DLD1 (cell line): Measurements from ENCODE around the gene STK11IP.

ENCODE experiments used
- in situ Hi-C: cut with HindIII; loops from 2 replicates; pipeline ENCODE4 v1.10.0; 2017; ENCODE audit warnings: low sequenced_read_pairs

STK11IP gene, protein sequence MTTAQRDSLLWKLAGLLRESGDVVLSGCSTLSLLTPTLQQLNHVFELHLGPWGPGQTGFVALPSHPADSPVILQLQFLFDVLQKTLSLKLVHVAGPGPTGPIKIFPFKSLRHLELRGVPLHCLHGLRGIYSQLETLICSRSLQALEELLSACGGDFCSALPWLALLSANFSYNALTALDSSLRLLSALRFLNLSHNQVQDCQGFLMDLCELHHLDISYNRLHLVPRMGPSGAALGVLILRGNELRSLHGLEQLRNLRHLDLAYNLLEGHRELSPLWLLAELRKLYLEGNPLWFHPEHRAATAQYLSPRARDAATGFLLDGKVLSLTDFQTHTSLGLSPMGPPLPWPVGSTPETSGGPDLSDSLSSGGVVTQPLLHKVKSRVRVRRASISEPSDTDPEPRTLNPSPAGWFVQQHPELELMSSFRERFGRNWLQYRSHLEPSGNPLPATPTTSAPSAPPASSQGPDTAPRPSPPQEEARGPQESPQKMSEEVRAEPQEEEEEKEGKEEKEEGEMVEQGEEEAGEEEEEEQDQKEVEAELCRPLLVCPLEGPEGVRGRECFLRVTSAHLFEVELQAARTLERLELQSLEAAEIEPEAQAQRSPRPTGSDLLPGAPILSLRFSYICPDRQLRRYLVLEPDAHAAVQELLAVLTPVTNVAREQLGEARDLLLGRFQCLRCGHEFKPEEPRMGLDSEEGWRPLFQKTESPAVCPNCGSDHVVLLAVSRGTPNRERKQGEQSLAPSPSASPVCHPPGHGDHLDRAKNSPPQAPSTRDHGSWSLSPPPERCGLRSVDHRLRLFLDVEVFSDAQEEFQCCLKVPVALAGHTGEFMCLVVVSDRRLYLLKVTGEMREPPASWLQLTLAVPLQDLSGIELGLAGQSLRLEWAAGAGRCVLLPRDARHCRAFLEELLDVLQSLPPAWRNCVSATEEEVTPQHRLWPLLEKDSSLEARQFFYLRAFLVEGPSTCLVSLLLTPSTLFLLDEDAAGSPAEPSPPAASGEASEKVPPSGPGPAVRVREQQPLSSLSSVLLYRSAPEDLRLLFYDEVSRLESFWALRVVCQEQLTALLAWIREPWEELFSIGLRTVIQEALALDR

DNA sequence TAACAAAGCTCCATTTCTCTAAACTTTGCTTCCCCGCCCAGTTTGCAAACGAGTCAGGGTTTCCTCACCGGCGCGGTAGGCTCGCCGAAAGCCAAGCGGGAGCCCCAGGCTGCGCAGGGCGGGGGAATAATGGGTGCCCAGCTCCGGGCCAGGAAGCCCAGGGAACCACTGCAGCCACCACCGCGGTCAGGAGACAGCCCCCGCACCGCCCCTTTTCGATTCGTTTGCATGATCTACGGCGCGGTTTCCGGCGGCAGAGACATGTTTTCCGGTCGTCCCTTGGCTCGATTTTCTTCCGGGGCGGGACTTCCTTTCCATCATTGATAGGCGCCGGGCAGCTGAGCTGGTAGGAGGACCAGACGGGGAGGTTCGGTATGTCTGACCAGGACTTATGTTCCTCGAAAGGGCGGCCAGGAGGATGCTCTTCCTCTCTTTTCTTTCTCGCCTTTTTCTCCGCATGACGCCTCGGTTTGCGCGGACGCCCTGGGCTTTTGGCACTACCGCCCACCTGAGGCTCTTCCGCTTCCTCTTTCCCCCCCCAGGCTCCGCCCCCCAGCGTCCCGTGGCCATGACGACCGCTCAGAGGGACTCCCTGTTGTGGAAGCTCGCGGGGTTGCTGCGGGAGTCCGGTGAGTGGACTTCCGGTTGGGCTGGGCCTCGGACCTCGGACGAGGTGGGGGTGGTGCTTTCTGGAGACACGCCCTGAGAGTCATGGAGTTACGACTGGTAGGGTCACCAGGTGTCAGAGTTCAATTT, at the start of gene STK11IP:
Gene STK11IP, plus strand, starts transcription at position 306 of the 756 bp plus-strand sequence. Its CDS starts 263 bp downstream, at position 569.
- in situ Hi-C loops: no loop called here

DNA sequence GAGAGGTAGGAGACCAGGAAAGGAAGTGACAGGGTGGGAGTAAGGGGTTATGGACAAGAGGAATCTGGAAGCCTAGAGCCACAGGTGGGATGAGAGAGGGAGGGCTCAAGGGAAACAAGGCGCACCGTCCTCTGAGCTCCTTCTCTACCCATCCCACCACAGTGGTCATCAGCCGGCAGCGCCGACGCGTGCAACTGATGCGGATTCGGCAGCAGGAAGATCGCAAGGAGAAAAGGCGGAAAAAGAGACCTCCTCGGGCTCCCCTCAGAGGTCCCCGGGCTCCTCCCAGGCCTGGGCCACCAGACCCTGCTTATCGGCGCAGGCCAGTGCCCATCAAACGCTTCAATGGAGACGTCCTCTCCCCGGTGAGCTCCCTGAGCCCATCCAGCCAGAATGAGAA, 48.7 kb upstream of the STK11IP start:
- in situ Hi-C loops: no loop called here

DNA sequence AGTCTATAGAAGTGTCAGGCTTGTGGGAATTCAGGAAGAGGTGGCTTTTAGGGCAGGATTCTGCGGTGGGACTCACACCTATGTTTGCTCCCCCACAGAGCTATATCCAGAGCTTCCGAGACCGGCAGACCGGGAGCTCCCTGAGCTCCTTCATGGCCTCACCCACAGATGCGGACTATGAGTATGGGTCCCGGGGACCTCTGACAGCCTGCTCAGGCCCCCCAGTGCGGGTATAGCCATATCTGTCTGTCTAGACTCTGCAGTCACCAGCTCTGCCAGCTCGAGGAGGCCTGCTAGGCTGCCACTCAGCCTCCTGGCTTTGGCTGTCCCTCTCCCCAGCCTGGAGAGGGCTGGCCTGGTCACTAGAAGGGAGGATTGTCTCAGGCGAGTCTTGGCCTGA, 48.0 kb upstream of the STK11IP start:
- in situ Hi-C loops: no loop called here

DNA sequence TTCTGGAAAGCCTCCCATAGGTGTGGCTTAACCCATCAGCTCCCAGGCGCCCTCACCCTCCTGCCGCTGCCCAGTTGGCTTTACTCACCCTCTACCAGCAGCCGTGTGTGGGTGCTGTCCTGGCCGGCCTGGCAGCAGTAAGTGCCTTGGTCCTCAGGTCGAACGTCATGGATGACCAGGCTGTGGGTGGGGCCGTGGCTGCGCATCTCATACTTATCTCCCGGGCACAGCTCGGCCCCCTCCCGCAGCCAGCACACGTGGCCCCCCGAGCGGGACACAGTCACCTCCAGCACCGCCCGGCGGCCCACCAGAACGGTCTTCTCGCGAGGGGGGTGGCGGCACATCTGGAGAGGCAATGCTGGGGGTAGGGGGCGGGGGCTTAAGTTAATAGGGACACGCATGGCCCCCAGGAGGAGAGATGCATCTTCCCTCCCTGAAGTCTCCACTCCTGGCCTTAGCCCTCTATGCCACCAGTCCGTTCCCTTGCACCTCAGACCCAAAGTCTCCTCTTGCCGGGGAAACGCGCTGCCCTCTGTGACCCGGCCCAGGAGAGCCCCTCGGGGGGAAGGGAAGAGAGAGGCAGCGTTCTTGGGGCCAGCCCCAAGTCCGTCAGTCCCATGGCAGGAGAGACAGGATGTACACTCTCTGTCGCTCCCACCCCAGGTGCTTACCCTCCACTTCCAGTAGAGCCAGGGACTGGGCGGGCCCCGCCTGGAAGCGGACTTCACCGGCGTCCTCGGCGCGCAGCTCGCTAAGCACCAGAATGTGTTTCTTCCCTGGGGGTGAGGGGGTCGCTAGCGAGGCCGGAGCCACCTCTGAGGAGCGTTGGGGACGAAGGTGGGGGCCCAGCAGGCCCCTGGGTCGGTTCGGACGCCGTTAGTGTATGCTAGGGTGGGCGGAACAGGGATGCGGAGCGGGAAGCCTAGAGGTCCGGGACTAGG, 45.9 kb upstream of the STK11IP start:
- in situ Hi-C loops: no loop called here

DNA sequence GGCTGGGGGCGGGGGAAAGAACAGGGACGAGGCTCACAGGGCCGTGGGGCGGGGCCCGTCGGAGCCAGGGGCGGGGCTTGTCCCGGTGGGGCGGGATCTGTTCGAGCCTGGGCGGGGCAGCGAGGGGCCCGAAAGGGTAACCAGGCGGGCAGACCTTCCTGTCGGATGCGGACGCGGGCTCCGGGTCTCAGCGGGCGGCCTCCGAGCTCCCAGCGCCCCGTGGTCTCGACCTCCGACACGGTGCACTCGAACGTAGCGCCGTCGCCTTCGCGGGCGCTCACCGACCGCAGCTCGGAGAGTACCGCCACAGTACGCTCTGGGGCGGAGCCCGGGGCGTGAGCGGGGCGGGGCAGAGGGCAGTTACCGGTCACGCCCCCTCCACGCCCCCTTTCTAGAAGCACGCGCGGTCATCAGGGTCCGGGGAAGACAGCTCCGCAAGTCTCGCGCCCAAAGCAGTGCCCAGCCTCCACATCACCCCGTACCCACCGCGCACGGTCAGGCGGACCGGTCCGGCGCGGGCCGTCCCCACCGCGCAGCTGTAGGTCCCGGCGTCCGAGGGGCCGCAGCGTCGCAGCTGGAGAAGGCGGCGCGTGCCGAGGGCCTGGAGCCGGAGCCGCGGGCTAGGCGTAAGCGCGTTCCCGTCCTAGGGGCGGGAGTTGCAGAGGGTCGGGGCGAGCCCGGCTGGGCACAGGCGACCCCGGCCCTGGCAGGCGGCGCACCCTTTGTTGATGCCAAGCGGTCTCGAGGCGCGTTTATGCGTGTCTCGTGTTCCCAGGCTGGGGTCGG, 45.1 kb upstream of the STK11IP start:
- in situ Hi-C loops: no loop called here

DNA sequence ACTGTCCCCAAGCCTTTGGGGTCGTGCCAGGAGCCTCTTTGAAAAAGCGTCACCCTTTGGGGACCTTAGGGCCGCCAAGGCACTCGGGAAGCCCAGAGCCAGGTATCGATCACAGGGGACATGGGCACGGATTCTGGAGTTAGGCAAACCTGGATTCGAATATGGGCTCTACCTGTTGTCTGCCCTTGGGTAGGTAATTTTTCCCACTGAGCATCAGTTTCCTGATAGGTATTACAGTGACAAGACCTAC, 44.6 kb upstream of the STK11IP start:
- in situ Hi-C loops: no loop called here

DNA sequence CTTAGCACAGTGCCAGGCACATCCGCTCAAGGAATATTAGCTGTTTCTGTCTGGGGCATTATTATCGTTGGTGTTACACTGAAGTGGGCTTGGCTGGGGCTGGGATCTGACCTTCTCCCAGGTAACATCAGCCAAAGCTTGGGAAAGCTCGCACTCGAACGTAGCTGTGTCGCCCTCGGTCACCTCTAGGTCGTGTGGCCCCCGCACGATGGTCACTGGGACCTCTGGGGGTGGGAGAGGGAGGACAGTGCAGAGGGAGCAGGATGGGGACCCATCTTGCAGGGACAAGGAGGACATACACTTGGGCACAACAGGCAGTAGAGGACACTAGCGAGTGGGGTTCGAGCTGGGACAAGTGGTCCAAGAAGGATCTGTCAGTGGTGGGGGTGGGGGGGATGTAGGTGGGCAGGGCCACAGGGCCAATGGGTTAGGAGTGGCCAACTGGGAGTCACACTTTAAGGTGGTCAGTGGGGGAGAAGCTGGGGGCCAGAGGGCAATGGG, 44.1 kb upstream of the STK11IP start:
- in situ Hi-C loops: no loop called here

DNA sequence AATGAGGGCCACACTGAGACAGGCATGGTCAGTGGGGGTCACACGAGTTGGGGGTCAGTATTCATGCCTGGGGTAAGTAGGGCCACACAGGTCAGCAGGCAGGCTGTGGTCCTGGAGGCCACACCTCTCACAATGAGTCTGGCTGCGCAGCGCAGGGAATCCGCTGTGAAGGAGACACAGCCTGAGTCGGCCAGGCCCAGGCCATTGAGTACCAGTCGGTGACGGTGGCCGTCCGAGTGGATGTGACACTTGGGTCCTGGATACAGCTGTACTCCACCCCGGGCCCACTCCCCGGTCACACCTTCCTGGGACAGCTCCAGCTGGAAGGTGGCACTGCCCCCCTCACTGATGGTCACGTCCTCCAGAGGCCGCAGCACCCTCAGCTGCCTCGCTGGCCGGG, 43.3 kb upstream of the STK11IP start:
- in situ Hi-C loops: no loop called here

DNA sequence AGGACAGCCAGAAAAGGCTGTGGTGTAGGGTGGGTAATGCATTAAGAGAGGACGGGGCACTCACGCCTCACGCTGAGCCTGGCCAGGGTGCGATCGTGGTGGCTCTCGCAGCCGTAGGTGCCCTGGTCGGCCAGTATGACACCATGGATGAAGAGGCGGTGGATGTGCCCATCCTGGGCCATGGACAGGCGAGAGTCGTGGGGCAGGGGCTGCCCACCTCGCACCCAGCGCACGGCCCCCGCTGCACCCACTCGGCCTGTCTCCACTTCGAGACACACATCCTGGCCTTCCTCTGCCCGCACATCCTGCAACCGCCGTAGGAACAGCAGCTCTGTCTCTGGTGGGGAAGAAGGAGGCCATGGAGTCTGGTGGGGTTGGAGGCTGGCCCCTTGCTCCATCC, 41.7 kb upstream of the STK11IP start:
- in situ Hi-C loops: no loop called here

DNA sequence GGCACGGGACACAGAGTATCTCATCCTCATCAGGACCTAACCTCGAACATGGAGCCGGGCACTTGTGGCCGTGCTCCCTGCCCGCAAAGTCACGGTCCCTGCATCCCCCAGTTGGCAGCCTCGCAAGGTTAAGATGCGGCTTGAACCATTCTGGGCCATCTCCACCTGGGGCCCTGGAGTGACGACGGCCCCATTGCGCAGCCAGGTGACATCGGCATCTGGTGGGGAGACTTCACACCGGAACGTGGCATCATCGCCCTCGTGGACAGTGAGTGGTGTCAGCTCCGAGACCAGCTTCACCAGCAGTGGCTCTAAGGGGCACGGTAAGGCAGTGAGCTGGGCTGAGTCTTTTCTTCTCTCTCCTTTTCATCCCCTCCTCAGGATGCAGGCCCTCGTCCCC, 41.2 kb upstream of the STK11IP start:
- in situ Hi-C loops: no loop called here

DNA sequence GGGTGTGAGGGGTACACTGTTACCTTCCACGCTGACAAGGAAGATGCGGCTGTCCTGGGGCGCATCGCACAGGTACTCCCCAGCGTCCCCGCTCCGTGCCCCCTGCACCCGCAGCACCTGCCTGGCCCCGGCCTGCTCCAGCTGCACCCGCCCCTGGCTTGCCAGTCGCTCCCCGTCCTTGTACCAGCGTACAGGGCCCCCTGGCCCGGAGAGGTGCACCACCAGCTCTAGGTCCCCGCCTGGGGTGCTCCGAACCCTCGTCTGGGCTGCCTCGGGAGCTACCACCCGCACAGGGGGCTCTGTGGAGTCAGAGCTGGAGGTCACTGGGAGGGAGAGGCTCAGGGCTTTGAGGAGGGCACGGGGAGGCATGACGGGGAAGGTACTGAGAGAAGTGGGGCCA, 40.3 kb upstream of the STK11IP start:
- in situ Hi-C loops: no loop called here

DNA sequence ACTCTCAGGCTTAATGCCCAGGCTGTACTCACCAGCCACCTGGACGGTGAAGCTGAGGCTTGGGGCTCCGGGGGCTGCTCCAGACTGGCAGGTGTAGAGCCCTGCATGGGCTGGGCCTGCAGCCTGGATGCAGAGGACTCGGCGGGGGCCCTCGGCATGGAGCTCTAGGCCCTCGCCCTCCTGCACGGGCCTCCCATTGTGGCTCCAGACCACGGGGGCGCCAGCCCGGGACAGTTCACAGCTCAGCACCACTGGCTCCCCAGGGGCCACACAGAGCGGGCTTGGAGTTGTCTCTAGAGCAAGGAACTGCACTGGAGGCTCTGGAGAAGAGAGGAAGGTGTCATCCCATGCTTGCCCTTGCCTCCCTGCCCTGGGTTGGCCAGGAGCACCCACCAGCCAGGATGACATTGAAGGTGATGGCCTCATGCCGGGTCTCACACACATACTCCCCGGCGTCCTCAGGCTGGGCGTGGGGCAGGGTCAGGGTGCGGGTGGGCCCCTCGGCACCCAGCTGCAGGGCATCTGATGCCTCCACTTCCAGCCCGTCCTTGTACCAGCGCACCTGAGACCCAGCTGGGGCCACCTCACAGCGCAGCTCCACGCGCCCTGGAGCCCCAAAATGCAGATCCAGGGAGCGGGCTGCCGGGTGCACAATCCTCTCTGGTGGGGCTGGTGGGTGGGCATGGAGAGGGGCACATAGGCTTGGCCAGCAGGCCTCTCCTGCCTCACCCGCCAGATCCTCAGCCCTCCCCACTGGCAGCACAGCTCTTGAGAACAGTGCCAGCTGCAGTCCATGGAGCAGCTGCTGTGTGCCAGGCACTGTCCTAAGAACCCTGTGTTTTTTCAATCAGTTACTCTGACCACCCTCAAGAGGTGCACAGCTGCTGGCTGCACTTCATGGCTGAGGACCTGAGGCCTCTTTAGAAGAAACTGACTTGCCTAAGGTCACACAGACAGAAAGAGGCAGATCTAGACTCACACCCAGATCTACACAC, 39.6 kb upstream of the STK11IP start:
- in situ Hi-C loops: no loop called here

DNA sequence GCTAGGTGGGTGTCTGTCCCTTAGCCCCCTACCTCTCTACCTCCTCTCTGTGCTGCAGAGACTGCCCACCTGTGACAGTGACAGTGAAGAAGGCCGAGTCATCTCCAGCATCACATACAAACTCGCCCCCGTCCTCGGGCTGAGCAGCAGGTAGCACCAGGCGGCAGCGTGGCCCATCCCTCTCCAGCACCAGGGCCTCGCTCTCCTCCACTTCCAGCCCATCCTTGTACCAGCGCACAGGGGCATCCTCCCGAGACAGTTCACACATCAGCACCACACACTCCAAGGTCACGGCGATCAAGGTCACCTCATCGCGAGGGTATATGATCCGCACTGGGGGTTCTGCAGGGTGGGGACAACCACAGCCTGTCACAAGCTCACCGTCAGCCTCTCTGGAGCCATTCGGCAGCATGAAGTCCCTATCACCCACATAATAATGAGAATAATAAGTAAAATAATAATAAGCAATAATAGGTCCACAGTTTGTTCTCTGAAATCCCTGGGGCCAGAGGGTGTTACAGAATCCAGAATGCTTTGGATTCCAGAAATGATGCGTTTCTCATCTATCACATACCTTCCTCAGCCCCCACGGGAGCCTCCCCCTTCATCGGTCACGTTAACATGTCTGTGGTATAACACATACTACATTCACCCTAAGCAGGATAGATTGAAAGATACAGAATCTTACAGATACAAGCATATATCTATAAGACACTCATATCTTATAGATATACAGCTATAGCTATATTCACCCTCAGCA, 38.3 kb upstream of the STK11IP start:
- in situ Hi-C loops: no loop called here

DNA sequence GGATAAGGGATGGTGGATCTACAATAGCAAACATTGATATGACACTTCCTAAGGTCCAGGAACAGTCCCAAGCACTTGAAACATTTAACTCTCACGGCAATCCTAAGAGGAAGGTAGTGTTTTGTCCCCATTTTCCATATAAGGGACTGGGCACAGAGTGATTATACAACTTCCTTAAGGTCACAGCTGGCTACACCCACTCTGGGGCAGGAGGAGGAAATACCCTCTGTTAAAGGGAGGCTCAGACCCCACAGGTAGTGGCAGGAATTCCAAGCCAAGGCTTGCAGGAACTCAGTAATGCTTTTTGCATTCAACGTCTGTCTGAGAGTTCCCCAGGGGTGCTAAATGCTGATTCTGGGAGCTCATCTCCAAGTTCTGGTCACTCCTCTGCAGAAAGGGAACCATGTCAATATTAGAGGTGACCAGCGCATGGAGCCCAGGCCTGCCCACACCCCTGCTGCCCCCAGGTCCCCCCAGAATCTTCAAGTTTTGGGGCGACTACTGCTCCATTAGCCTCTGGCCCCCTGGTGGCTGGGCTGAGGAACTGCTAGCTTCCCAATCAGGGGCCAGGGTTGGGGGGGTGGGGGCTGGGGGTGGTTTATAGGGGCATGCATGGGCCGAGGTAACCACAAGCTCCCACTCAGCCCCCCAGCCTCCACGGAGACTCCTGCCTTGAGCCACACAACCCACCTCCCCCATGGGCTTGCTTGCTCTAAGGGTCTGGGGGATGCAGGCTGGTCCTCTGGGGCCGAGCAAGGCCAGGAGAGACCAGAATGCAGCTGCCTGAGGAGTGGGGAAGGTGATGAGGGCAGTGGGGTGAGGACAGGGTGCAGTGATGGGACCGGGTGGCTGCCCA, 37.4 kb upstream of the STK11IP start:
- in situ Hi-C loops: no loop called here

DNA sequence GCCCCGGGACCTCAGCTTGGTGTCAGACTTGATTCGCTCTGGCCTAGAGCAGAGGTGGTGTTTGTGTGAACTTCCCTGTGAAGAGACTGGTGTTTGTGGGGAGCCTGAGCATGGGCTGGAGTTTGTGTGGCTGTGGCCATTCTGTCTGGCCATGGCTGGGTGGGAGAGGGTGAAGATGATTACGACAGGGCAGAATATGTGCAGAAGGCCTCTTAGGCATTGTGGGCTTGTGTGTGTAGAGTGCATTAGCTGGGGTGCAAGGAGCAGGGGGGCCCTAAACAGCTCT, 36.8 kb upstream of the STK11IP start:
- in situ Hi-C loops: no loop called here
